NCI-H1694 treated with DMSO at 0.1 percent for 48 hours (cell line): ENCODE results near the gene FAM181A.

Experiments used
- DNase-seq: peaks from one replicate; lab custom pipeline; 2025; lab: John Stamatoyannopoulos, UW

FAM181A gene

DNA sequence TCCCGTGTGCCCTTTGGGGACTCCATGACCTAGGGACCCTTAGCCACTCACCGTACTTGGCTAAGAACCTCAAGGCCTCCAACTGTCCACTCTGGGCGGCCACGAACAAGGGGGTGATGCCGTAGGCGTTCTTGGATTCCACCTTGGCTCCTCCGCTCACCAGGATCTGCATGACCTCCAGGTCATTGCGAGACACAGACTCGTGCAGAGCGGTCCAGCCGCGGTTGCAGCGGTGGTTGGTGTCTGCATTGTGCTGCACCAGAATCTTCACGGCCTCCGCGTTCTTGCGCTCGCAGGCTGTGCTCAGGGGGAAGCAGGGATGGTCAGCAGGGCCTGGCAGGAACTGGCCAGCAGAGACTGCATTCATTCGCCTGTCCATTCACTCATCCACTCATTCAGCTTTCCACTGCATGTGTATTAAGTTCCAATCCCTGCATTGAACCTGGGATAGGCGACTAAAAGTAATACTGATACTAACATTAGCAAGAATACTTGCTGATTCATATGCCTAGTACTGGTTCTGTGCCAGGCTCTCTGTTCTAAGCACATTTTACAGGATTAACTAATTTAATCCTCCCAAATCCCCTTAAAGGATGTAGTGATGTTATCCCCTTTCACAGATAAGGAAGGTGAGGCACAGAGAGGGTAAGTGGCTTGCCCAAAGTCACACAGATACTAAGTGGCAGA lies 23.9 kb downstream of the FAM181A start:
- no peak for DNase-seq

DNA sequence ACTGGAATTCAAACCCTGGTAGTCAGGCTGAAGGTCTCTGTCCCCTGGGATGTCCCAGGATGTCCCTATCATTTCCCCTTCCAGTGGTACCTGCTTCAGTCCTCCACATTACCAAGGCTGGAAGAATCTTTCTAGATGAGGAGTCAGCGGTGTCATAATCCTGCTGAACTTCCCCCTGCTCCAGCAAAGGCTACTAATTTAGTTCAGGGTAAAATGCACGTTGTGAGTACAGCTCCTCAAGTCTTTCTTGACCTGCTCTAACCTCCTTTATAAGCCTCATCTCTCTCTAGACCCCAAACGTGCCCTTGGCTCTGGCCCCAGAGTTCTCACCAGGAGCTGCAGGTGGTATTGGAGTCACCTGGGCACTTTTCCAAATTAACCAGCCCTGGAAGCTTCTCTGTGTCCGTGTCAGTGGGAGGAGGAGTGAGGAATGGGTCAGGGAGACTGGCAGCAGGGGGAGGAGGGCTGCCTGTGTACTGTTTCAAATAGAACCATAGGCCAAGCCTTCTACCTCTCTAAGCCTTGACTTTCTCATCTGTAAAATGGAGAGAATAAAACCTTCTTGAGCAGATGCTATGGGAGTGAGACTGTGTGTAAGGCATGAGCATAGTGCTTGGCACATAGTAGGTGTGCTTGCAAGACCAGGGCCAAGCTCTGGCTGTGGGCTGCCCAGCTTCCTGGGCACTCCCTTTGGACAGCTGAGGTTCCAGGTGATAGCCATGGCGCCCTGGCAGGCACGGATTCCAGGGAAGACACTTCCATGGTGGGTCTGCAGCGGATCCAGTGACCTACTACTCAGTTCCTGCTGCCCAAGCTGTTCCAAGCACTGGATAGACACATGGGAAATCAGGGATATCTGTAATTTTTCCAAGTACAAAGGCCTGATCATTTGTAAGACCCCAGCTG lies 24.7 kb downstream of the FAM181A start:
- no peak for DNase-seq

DNA sequence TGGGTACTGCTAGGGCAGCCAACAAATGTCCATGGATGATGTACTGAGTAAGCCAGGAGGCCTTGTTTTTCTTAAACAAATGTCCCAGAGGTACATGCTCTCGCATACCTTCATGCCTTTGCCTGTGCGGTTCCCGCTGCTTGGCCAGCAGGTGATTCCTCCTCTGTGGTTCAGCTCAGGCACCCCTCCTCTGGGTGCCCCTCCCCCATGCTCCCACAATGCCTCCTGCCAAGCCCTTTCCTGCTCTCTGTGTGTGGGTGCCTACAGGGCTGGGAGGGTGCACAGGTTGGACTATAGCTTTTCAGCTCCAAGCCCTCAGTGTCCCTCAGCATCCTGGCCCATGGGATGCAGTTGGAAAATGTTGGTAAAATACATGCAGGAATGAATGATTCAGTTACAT lies 25.7 kb downstream of the FAM181A start:
- no peak for DNase-seq

DNA sequence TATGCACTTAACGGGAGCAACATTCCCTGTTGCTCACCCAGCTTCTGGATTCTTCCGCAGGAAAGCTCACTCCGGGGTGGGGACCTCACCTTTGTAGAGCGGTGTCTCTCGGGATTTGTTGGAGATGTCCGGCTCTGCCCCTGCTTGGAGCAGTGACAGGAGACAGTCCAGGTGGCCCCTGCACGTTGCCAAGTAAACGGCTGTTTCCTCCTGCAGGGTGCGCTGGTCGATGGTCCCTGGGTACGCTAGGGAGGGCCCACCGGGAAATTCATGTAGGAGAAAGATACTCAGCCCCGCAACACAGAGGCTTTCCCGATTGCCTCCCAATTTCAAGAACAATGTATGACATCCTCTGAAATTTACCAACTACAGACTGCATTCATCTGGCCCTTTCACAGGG lies 26.1 kb downstream of the FAM181A start:
- no peak for DNase-seq

DNA sequence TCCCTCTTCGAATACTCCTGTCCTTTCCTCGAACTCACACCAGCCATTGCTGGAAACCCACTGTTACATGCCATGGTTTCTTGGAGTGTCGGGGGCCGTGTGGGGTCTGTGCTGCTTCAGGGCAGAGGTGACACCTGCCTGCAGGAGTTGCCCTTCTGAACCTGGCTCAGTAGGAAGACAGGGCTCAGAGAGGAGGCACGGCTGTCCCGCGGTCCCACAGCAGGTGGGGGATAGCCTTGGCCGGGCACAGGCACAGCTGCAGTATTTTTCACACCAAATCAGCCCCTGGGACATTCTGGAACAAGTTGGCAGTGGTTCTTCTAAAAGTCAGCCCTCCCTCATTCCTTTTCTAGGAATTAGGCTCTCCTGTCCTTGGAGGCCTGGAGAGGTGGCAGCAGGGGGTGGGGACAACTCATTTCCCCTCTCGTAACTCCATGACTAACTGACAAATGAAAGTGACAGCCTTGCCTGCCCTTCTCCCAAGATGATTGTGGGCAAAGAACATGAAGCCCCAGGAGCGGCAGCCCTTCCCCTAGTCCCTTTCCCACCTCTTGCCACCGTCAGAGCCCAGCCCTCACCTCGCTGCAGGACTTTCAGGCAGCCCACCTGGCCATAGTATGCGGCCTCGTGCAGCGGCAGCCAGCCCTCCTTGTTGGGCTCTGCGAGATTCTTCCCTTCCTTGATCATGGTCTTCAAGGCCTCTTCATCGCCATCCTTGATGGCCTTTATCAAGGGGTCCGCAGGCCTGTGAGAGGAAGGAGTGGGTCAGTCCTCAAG lies 26.8 kb downstream of the FAM181A start:
- no peak for DNase-seq

DNA sequence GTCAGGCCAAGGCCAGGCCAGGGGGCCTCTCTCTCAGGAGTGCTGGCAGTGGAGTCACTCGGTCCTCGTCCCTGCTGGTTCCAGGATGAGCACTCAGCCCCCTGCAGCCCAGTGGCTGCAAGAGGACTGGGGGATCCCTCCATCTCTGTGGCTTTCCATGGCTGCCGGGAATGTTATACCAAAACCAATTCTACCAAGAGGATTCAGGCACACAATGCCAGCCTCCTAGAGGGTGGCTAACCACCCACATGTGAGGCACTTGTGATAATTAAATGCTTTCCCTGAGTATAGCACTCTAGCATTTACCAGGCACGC lies 27.3 kb downstream of the FAM181A start:
- DNase-seq: no peak

DNA sequence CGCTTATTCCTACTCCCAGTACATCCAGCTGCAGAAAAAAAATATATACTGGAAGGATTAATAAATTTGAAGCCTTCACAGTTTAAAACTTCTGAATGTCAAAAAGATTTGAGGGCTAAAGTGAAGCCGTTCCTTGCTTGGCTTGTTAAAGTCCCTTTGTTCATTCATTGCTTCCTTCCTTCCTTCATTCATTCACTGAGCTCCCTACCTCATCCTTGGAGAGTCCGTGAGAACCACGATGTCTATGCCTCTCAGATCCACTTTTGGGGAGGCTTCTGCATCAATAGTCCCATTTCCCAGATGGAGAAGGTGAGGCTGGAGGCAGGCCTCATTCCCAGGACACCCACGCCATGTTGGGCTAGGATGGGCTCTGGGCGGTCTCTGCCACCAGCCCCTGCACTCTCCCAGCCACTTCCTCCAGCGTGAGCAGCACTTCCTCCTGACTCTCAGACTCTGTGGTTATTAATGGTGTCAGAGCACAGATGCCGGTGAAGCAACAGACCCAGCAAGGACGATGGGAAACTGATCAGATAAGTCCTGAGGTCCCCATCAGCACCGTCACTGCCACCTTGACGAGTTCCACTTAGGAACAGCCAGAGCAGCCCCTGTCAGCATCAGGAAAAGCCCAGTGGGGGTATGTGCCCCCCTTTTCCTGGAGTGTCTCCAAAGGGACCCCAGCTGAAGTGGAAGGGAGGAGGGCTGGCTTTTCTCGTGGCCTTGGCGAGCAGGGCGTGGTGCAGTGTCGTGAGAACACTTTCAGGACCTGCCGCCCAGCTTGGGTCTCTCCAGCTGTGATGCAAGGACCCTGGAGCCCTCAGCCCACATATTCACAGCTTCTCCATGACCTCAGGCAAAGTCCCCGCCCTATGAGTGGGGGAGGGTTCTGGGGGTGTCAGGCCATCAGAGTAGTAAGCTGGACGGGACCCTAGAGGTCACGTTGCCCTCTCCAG lies 28.0 kb downstream of the FAM181A start:
- no peak for DNase-seq

DNA sequence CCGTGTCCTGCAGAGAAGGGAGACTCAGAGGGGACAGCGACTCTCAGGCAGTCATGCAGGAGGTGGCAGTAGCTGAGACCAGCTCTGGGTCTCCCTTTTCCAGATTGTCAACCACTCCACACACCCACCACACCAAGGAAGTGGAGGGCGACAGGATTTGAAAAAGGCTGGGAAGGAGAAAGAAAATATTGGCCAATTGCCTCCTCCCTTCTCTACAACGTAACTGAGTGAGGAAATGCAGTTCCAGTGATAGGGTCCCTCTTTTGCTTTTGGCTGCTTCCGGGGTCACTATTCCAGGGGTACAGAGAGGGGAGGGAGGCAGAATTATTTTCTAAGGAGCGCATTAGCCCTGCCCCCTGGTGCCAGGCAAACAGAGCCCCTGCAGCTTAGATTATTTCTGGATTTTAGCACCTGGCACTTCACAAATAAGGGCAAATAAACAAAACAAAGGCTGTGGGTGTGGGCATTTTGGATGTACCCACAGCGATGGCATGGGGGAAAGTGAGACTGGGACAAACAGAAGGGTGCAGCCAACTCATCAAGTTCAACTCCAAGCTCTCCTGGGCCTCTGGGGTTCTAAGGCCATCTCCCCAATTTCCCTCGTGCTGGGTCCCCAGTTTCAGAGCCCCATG lies 28.8 kb downstream of the FAM181A start:
- DNase-seq: no peak

DNA sequence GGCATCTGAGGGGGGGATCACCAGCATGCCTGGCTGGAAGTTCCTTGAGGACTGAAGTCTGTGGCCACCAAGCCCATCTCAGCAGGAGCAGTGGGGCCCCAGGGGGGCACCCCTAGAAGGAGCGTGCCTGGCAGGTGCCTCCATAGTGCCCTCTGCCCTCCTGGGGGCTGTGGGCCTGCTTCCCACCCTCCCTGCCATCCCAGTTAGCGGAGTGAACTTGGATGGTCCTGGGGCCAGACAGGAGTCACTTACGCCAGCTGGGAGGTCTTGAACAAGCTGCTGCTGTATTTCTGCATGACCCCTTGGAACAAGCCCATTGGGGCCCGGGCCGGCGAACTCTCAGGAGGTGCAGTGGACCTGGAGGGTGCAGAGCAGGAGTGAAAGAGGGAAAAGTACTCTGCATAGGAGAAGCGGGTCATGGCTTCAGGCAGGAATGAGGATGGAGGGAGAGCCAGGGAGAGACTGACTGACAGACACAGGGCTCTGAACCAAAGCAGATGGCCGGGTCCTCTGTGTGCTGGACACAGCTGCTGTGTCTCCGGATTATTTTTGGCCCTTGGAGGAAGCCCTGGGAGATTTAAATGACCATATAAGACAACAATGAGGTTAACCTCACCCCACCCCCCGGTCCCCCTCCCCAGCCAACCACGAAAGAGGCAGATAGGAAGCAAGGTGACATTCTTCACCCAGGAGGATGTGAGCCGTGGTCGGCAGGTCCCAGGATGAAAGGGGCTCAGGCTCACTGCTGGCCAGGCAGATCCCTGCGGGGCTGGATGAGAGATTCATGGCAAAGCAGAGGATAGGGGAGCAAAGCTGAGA lies 29.6 kb downstream of the FAM181A start:
- DNase-seq: no peak

DNA sequence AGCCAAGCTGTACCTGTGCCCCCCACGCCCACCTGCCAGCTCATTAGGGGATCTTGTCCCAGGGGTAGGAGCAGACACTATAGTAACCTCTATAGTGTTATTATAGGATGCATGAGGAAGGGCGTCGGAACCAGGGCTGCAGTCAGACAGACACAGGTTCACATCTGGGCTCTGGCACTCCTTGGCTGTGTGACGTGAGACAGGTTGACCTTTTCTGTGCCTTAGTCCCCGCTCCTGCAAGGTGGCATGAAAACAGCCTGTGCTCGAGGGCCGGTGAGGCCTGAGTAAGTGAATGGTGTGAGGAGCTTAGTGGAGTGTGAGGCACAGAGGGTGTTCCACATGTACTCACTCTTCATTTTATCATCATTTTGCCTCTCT lies 30.2 kb downstream of the FAM181A start:
- no peak for DNase-seq

DNA sequence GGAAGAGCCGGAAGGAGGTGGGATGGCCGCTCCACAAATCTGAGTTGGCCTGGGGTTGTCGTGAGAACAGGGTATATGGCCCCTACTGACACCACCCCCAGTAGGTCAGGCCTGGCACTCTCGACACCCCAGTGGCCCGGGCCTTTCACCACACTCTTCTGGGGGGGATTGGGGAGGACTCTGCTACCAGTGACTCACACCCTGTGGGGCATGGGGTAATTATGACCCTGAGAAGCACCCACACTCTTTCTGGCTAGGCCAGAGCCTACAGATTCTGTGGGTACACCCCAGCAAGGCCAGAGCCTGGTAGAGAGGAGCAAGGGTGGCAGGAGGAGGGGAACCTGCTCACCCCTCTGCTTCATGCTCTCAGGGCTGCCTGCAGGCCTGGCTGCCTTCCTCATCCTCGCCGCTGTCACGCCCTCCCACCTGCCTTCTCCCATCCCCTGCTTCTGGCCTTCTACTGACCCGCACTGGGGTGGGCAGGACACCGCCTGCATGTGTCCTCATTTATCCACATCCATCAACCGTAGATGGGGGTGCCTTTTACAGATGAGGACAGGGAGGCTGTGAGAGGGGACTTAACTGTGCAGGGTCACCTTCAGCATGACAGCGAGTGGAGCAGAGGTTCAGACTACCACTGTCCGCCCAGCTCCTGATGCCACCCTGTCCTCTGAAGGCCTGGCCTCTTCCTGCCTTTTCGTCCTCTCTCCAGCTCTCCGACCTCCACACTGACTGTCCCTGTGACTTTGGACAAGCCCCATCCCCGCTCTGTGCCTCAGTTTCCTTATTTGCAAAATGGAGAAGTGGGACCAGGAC lies 30.8 kb downstream of the FAM181A start:
- DNase-seq: no peak

DNA sequence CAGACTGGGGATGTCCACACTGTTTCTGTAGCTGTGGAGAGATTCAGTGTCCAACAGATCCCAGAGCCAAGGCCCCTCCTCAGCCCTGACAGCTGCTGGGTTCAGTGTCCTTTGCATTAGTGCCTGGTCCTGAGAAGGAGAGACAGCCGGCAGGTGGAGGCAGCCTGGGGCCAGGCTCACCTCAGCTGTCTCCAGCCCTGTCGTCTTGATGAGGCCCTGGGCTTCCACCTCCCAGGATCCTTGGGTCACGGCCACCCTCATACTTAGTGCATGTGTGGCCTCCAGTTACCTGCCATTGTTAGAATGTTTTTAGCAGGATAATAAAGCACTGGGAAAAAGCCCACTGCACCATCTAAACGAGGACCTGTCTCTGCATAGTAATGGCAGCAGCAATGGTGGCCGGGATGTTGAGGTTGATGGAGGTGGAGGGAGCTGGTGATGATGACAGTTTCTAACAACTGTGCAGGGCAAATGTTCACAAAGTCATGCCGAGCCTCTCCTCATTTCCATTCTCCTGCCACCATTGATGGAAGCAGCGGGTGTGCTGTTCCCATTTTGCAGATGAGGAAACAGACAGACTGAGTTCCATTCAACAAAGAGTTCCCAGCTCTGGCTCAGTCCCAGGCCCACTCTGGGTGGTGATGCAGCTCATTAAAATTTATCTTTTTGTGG lies 31.6 kb downstream of the FAM181A start:
- no peak for DNase-seq

DNA sequence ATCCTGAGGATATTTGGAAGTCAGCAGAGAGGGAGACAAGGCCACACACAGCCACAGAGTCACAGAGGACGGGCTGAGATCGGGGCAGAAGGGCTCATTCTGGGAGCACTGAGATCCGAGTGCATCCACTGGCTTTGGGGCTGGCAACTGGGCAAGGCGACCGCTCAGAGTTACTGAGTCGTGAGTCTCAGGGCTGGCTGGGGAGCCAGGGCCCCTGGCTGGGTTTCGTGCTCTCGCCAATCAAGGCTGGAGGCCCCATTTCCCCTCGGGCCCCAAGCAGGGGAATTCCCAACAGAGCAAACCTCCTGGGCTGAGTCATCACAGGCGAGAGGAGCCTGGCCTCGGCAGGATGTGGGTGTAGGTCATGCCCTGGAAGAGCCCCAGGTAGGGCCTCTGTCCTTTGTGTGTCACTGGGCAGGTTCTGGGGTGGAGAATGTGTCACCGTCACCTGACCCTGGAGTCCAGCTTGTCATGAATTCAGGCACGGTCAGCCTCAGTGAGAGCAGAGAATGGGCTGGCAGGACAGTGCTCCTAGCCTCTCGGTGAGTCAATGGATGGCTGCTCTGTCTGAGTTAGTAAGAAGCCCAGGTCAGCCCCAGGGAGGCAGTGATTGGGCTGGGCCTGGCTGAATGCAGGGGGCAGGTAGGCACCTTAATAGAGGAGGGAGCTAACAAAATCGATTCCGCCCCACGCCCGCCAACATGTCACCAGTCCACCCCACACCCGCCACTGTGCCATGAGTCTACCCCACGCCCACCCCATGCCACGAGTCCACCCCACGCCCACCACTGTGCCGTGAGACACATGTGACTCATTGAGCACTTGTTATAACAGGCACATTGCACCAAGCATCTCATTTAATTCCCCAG lies 32.3 kb downstream of the FAM181A start:
- no peak for DNase-seq

DNA sequence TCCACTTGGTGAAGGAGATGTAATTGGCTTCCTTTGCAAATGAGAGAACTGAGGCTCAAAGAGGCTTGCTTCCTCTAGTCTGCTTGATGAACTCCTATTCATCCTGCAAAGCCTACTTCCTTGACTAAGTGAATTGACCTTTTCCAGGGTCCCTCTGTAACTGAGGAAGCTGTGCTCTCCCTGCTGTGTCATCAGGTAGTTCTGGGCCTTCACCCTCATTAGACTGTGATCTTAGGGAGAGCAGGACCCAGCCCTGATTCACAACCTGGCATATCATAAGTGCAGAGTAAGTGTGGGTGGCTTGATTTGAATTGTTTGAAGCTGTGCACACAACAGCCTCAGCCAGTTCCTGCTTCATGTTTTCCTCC lies 32.9 kb downstream of the FAM181A start:
- no peak for DNase-seq

DNA sequence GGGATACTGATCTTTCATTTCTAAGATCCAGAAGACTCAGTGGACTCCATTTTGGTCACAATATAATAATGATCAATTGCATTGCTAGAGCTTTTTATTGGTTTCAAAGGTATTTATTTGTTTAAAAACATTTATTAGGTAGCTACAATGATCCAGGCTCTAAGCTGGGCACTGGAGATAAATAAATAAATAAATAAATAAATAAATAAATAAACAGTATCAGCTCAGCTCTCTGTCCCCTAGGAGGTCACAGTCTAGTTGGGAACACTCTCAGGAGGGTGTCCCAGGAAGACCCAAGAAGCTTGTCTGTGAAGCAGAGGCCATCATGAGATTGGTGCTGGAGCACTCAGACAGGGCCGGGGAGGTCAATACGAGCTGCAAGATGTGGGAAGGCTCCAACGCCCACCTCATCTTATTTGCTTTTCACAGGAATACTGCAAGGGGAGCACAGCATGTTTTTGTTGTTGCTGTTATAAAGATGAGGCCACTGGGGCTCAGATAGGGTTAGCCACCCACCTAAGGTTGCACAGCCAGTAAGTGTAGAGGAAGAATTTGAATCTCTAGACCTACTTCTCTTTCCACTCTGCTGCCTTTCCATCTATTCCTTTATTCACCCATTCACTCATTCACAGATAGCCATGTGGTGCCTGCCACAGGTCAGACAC lies 33.8 kb downstream of the FAM181A start:
- no peak for DNase-seq

DNA sequence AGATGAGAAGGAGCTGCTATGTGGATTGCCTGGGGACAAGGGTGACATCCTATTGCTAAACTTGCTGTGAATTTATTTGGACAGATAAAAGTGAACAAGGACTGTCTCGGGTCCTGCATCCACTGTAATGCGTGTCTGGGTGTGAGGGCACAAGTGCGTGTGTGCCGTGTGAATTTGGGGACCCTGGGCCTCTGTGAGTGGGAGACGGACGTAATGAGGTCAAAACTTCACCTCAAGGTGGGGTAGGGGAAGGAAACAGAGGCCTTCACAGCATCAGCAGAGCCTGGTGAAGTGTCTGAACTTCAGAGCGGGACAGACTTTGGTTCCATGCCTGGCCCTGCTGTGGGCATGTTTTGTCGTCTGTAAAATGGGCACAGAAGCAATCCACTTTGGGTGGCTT lies 34.5 kb downstream of the FAM181A start:
- DNase-seq: no peak
